KMS-11 (cell line): ENCODE data around the gene GPR62.

Source experiments
- H2AFZ ChIP-seq: fragments of 200-600 bp; sonication (generic); 2 replicates; pipeline ENCODE4 v1.6.1; 2016; ENCODE audit warnings: antibody characterized with exemption, mixed run types, low read depth
- H3K27ac ChIP-seq: fragments of 200-600 bp; sonication (generic); 2 replicates; pipeline ENCODE4 v1.6.1; 2016; ENCODE audit warnings: mild to moderate bottlenecking, mixed run types
- H3K27me3 ChIP-seq: fragments of 200-600 bp; sonication (generic); 2 replicates; pipeline ENCODE4 v1.6.1; 2017; ENCODE audit warnings: mild to moderate bottlenecking, low read depth, mixed run types, moderate library complexity; ENCODE audit not compliant: insufficient read depth
- H3K36me3 ChIP-seq: fragments of 200-600 bp; sonication (generic); 2 replicates; pipeline ENCODE4 v1.6.1; 2017; ENCODE audit warnings: mild to moderate bottlenecking, mixed run types; ENCODE audit not compliant: insufficient read depth
- H3K4me1 ChIP-seq: fragments of 200-600 bp; sonication (generic); 2 replicates; pipeline ENCODE4 v1.6.1; 2016; ENCODE audit warnings: mild to moderate bottlenecking, low read depth, mixed run types; ENCODE audit not compliant: poor library complexity, severe bottlenecking
- H3K4me2 ChIP-seq: fragments of 200-600 bp; sonication (generic); 2 replicates; pipeline ENCODE4 v1.7.0; 2016; ENCODE audit warnings: mild to moderate bottlenecking, mixed run types
- H3K4me3 ChIP-seq: fragments of 200-600 bp; sonication (generic); IDR thresholded peaks from 2 replicates; pipeline ENCODE4 v1.6.1; 2017; ENCODE audit warnings: low read depth, low read length, mixed read lengths; ENCODE audit not compliant: insufficient read depth
- H3K79me2 ChIP-seq: fragments of 200-600 bp; sonication (generic); 2 replicates; pipeline ENCODE4 v1.6.1; 2016; ENCODE audit warnings: low read depth, mixed run types; ENCODE audit not compliant: insufficient read depth
- H3K9ac ChIP-seq: fragments of 200-600 bp; sonication (generic); 2 replicates; pipeline ENCODE4 v1.6.1; 2016; ENCODE audit warnings: mild to moderate bottlenecking, mixed run types
- H4K20me1 ChIP-seq: fragments of 200-600 bp; sonication (generic); 2 replicates; pipeline ENCODE4 v1.6.1; 2016; ENCODE audit warnings: mild to moderate bottlenecking, mixed run types; ENCODE audit not compliant: insufficient read depth
- CTCF ChIP-seq: fragments of 200-600 bp; sonication (generic); conservative IDR thresholded peaks from 2 replicates; pipeline ENCODE4 v1.6.1; 2017; ENCODE audit warnings: low read depth, mild to moderate bottlenecking, antibody characterized with exemption, low read length, moderate library complexity, mixed read lengths

Gene GPR62

GRCh38 chr3:51931756-51932155 lies 23.4 kb upstream of the GPR62 start:
- no peak overlapping the region for H3K4me3 ChIP-seq
- no peaks in the 10 kb centered on the region for H3K79me2 ChIP-seq
- no peaks in the 10 kb centered on the region for H3K4me1 ChIP-seq
- TF ChIP-seq CTCF = no peak
- H4K20me1 ChIP-seq = no peaks in the 10 kb centered on the region
- no peak overlapping the region for H3K9ac ChIP-seq
- no peaks in the 10 kb centered on the region for H3K36me3 ChIP-seq
- no peaks in the 10 kb centered on the region for H3K27me3 ChIP-seq
- no peak overlapping the region for H3K27ac ChIP-seq
- no peak overlapping the region for H3K4me2 ChIP-seq
- H2AFZ ChIP-seq = no peak overlapping the region

- Histone ChIP-seq H4K20me1 (no peaks in the 10 kb centered on the region), H3K4me3 (no peak overlapping the region), H3K4me1 (no peaks in the 10 kb centered on the region), H3K4me2 (no peak overlapping the region), H3K9ac (no peak overlapping the region), H3K27ac (no peak overlapping the region), H3K79me2 (no peaks in the 10 kb centered on the region), H2AFZ (no peak overlapping the region), H3K36me3 (no peaks in the 10 kb centered on the region), H3K27me3 (no peaks in the 10 kb centered on the region)
- no peak for TF ChIP-seq CTCF
Observed at GRCh38 chr3:51932471-51933370, 22.5 kb upstream of the GPR62 start.

- Histone ChIP-seq H3K27me3 (no peaks in the 10 kb centered on the region), H3K4me2 (no peak overlapping the region), H3K27ac (no peak overlapping the region), H3K36me3 (no peaks in the 10 kb centered on the region), H2AFZ (no peak overlapping the region), H3K4me3 (no peak overlapping the region), H3K9ac (no peak overlapping the region), H4K20me1 (no peaks in the 10 kb centered on the region), H3K4me1 (no peaks in the 10 kb centered on the region), H3K79me2 (no peaks in the 10 kb centered on the region)
- no peak for TF ChIP-seq CTCF
Observed at GRCh38 chr3:51933471-51934138, 21.6 kb upstream of the GPR62 start.

GRCh38 chr3:51934139-51934850 lies 20.9 kb upstream of the GPR62 start:
- Histone ChIP-seq H3K4me3 (no peak overlapping the region), H3K9ac (no peak overlapping the region), H4K20me1 (no peaks in the 10 kb centered on the region), H3K27ac (no peak overlapping the region), H3K27me3 (no peaks in the 10 kb centered on the region), H3K79me2 (peaks cover 1% of the 10 kb centered on the region; the same call in 1 of the 2 replicates), H3K4me1 (no peaks in the 10 kb centered on the region), H3K36me3 (no peaks in the 10 kb centered on the region), H3K4me2 (no peak overlapping the region), H2AFZ (no peak overlapping the region)
- TF ChIP-seq CTCF = no peak
